ENCODE results near the gene PHETA1. TPM values are rescaled to one million over a fixed set of nuclear protein-coding genes. Genes with fewer than 3 reads are reported as not detected.
A peak's percentile ranks its signal among the peaks of the same experiment; 100 is the strongest.

The PHETA1 gene
- total and polyA plus RNA-seq, 12 donors = 11.9 to 41.6 (median 18.6) TPM

GRCh38 chr12:111366075-111366474 is 2.8 kb downstream of the PHETA1 start:
- peaks cover 8 to 71% (median 53%) of the 10 kb centered on the region in 9 donors for H3K4me1 ChIP-seq

GRCh38 chr12:111363578-111363977 is 5.3 kb downstream of the PHETA1 start:
- ATAC-seq = peak in 3 of 8 donors; percentile 13 to 37 (median 17)
- intact Hi-C loops (cut with DNase I) = no loop called here
- H3K4me1 ChIP-seq = peaks cover 8 to 70% (median 53%) of the 10 kb centered on the region in 9 donors
- H3K36me3 ChIP-seq = peaks cover 0 to 43% (median 0%) of the 10 kb centered on the region in 9 donors
- H3K4me3 ChIP-seq = no peak overlapping the region
- WGBS, 2 donors = 73 to 80% methylated on average over 3 of the region's 3 CpGs
- H3K27me3 ChIP-seq = no peaks in the 10 kb centered on the region
- no peak for DNase-seq
- H3K27ac ChIP-seq = peak overlapping the region in 7 of 10 donors; percentile 39 to 79 (median 66)
- no peaks in the 10 kb centered on the region for H3K9me3 ChIP-seq
- TF ChIP-seq CTCF (IDR thresholded peaks at IDR 0.05) = no peak

More at GRCh38 chr12:111366075-111366474, 2.8 kb downstream of the PHETA1 start:
- H3K9me3 ChIP-seq = no peaks in the 10 kb centered on the region
- H3K4me3 ChIP-seq = no peak overlapping the region
- DNase-seq (no peak), ATAC-seq (no peak)
- H3K27me3 ChIP-seq = no peaks in the 10 kb centered on the region
- peaks cover 0 to 43% (median 0%) of the 10 kb centered on the region in 9 donors for H3K36me3 ChIP-seq
- no peak for TF ChIP-seq CTCF (IDR thresholded peaks at IDR 0.05)
- WGBS, 2 donors = 97% methylated on average over 10 of the region's 10 CpGs
- intact Hi-C loops (cut with DNase I) = no loop called here
- H3K27ac ChIP-seq = peak overlapping the region in 1 of 10 donors; percentile 91

- no peak overlapping the region for H3K4me3 ChIP-seq
- H3K9me3 ChIP-seq = no peaks in the 10 kb centered on the region
- TF ChIP-seq CTCF (IDR thresholded peaks at IDR 0.05) = no peak
- peaks cover 8 to 64% (median 47%) of the 10 kb centered on the region in 9 donors for H3K4me1 ChIP-seq
- intact Hi-C loops (cut with DNase I) = no loop called here
- WGBS, 2 donors = 95 to 97% methylated on average over 56 to 59 of the region's 59 CpGs
- H3K27me3 ChIP-seq = no peaks in the 10 kb centered on the region
- H3K27ac ChIP-seq = peak overlapping the region in 9 of 10 donors; percentile 40 to 82 (median 75)
- peak in 1 of 2 donors; percentile 24 for DNase-seq
- ATAC-seq = peak in 3 of 8 donors; percentile 1 to 28 (median 4)
- peaks cover 0 to 43% (median 0%) of the 10 kb centered on the region in 9 donors for H3K36me3 ChIP-seq
Observed at GRCh38 chr12:111362687-111363475, 6.0 kb downstream of the PHETA1 start.

- ATAC-seq = peak; percentile 27 to 70 (median 48)
- no peak overlapping the region for H3K4me3 ChIP-seq
- no peak for TF ChIP-seq CTCF (IDR thresholded peaks at IDR 0.05)
- H3K9me3 ChIP-seq = no peaks in the 10 kb centered on the region
- peak overlapping the region in 9 of 10 donors; percentile 40 to 82 (median 75) for H3K27ac ChIP-seq
- H3K4me1 ChIP-seq = peaks cover 8 to 55% (median 38%) of the 10 kb centered on the region in 9 donors
- peaks cover 0 to 43% (median 0%) of the 10 kb centered on the region in 9 donors for H3K36me3 ChIP-seq
- peak; percentile 45 to 46 for DNase-seq
- no peaks in the 10 kb centered on the region for H3K27me3 ChIP-seq
- 21 to 37% methylated on average over 18 of the region's 18 CpGs for WGBS, 2 donors
- intact Hi-C loops (cut with DNase I) = no loop called here
Observed at GRCh38 chr12:111361717-111362576, 6.9 kb downstream of the PHETA1 start.

Measured in heart right ventricle (tissue), 16 donors.